SU-DHL-6 (cell line): Measurements from ENCODE around the gene FAF2.

Experiments
- CTCF ChIP-seq: fragments of 200-600 bp; sonication (generic); IDR thresholded peaks from one replicate; pipeline ENCODE4 v1.5.1; 2017; ENCODE audit warnings: antibody characterized with exemption, mild to moderate bottlenecking, low read length, moderate library complexity; ENCODE audit not compliant: insufficient read depth, poor library complexity, severe bottlenecking
- EZH2phosphoT487 ChIP-seq: fragments of 200-600 bp; sonication (generic), shearing (Covaris generic); conservative IDR thresholded peaks from 2 replicates; pipeline ENCODE4 v1.6.1; 2018; ENCODE audit warnings: mild to moderate bottlenecking, antibody characterized with exemption, low read length, moderate library complexity, mixed read lengths

DNA sequence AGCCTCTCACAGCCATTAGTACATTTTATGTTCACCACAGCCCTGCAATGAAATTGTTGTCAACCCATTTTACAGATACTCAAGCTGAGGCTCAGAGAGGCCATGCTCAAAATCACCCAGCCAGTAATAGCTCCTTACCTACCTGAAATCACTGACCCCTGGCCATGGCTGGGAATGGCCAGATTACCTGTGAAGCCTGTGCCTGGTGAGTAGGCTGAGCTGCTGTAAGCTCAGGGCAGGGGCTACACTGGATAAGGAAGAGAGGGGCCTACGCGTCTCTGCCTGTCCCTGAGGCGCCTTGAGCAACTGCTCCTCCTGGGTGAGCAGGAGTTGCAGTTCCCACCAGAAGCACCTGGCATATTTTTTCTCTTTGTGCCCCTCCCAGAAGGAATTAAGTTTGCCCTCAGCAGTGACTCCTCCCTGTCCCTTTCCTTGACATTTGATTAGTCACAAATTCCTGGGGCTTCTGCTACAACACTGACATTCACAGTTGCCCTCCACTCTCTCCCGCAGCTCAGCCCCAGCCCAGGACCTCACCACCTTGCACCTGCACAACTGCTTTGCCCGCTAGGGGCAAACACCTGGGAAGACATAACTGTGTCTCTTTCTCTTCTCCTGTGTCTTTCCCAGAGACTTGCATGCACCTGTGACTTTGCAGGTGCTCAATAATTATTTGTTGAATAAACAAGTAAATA lies 37.6 kb upstream of the FAF2 start:
- TF ChIP-seq CTCF, result no peak
- TF ChIP-seq EZH2phosphoT487, result no peak
